Omental fat pad (tissue), 4 donors: Measurements from ENCODE around the gene KCNJ6. TPM values are rescaled to one million over a fixed set of nuclear protein-coding genes. Genes with fewer than 3 reads are reported as not detected.

Experiments used
- ATAC-seq: fragments of 150-250 bp; one replicate; pipeline ENCODE4 v1.9.1; 2016; ENCODE audit warnings: mild to moderate bottlenecking, moderate library complexity; ENCODE audit not compliant: low FRiP score
- DNase-seq: peaks from one replicate; pipeline ENCODE4 v3.0.0-alpha.2; 2019; ENCODE audit warnings: low spot score
- CTCF ChIP-seq, 3 donors: fragments of 450-650 bp; IDR thresholded peaks; one replicate each; pipeline ENCODE4 v1.5.1; 2016 to 2017; ENCODE audit warnings: antibody characterized with exemption in 3 of 3, mild to moderate bottlenecking in 3 of 3, moderate library complexity in 2 of 3
- total RNA-seq, 4 donors: library from RNA; depleted of rRNA; stranded (reverse); fragments of >200 nt; gene quantifications; one replicate each; pipeline ENCODE4 v1.1.0, GENCODE V29; 2016

KCNJ6 gene
- total RNA-seq, 4 donors from 2014 or later: not detected

- DNase-seq: no peak
- no peak for TF ChIP-seq CTCF (IDR thresholded peaks at IDR 0.05)
- ATAC-seq: no peak
Observed at GRCh38 chr21:37710546-37711285, 205.5 kb downstream of the KCNJ6 start.

GRCh38 chr21:37704751-37705150, 211.5 kb downstream of the KCNJ6 start:
- no peak for ATAC-seq
- no peak for TF ChIP-seq CTCF (IDR thresholded peaks at IDR 0.05)
- no peak for DNase-seq

GRCh38 chr21:37702241-37702640, 214.0 kb downstream of the KCNJ6 start:
- no peak for ATAC-seq
- no peak for TF ChIP-seq CTCF (IDR thresholded peaks at IDR 0.05)
- no peak for DNase-seq

GRCh38 chr21:37700641-37701202, 215.5 kb downstream of the KCNJ6 start:
- DNase-seq (no peak), ATAC-seq (peak; percentile 64)
- no peak for TF ChIP-seq CTCF (IDR thresholded peaks at IDR 0.05)

GRCh38 chr21:37699024-37699775, 217.1 kb downstream of the KCNJ6 start:
- no peak for DNase-seq
- no peak for TF ChIP-seq CTCF (IDR thresholded peaks at IDR 0.05)
- no peak for ATAC-seq

GRCh38 chr21:37696936-37697335, 219.3 kb downstream of the KCNJ6 start:
- ATAC-seq: no peak
- no peak for TF ChIP-seq CTCF (IDR thresholded peaks at IDR 0.05)
- no peak for DNase-seq
